A673 (cell line): Measurements from ENCODE around the gene OPRM1. TPM values are rescaled to one million over a fixed set of nuclear protein-coding genes. Genes with fewer than 3 reads are reported as not detected.

ENCODE experiments used
- BruUV-seq: library from RNA; stranded (reverse); fragments of 400-500 nt; replicated peaks from 2 replicates; lab custom pipeline; 2021; lab: Mats Ljungman, UMichigan
- CTCF ChIA-PET: fragments of 300-600 bp; sonication (Branson Sonifier 250); formaldehyde crosslinking; loops from one replicate; lab custom pipeline; 2022; ENCODE audit warnings: antibody characterized with exemption; lab: Charles Lee
- POLR2A ChIA-PET: fragments of 300-600 bp; sonication (Branson Sonifier 250); formaldehyde crosslinking; loops from one replicate; lab custom pipeline; 2022; ENCODE audit warnings: antibody characterized with exemption; ENCODE audit not compliant: low non-redundant PET; lab: Charles Lee
- DNase-seq: peaks from one replicate; pipeline ENCODE4 v3.0.0-alpha.2; 2015; ENCODE audit warnings: low spot score
- H3K27ac ChIP-seq: fragments of 200-600 bp; sonication (generic); 2 replicates; pipeline ENCODE4 v1.5.1; 2016; ENCODE audit warnings: mixed run types, low read depth, mild to moderate bottlenecking, mixed read lengths, antibody characterized with exemption, low read length; ENCODE audit not compliant: poor library complexity, severe bottlenecking
- H3K27me3 ChIP-seq: fragments of 200-600 bp; sonication (generic); replicated peaks from 2 replicates; pipeline ENCODE4 v1.6.1; 2017; ENCODE audit warnings: mixed run types, low read depth, mild to moderate bottlenecking, mixed read lengths, antibody characterized with exemption, low read length; ENCODE audit not compliant: insufficient read depth, poor library complexity
- H3K36me3 ChIP-seq: fragments of 200-600 bp; sonication (generic); 2 replicates; pipeline ENCODE4 v1.6.1; 2016; ENCODE audit warnings: mixed run types, mild to moderate bottlenecking, mixed read lengths, antibody characterized with exemption, low read length; ENCODE audit not compliant: insufficient read depth, poor library complexity, severe bottlenecking
- H3K4me1 ChIP-seq: fragments of 200-600 bp; sonication (generic); 2 replicates; pipeline ENCODE4 v1.6.1; 2017; ENCODE audit warnings: mixed run types, mild to moderate bottlenecking, mixed read lengths, antibody characterized with exemption, low read length; ENCODE audit not compliant: insufficient read depth, poor library complexity, severe bottlenecking
- H3K4me3 ChIP-seq: fragments of 200-600 bp; sonication (generic); 2 replicates; pipeline ENCODE4 v1.5.1; 2016; ENCODE audit warnings: low read depth, mixed run types, mild to moderate bottlenecking, mixed read lengths, low read length; ENCODE audit not compliant: poor library complexity, severe bottlenecking
- H3K9me3 ChIP-seq: fragments of 200-600 bp; sonication (generic); 2 replicates; pipeline ENCODE4 v1.6.1; 2016; ENCODE audit warnings: mixed run types, low read depth, mild to moderate bottlenecking, mixed read lengths, antibody characterized with exemption, low read length; ENCODE audit not compliant: poor library complexity, severe bottlenecking
- CTCF ChIP-seq: fragments of 300-800, 200-600 bp; sonication (generic); conservative IDR thresholded peaks from 2 replicates; pipeline ENCODE4 v1.5.1; 2017; ENCODE audit warnings: low read depth, mild to moderate bottlenecking, antibody characterized with exemption, low read length, moderate library complexity, mixed read lengths
- EZH2 ChIP-seq: fragments of 200-600 bp; sonication (generic); IDR thresholded peaks from 2 replicates; pipeline ENCODE4 v1.6.1; 2017; ENCODE audit warnings: borderline replicate concordance, low read depth, mild to moderate bottlenecking, mixed read lengths, antibody characterized with exemption, low read length; ENCODE audit not compliant: poor library complexity, severe bottlenecking
- intact Hi-C: fragments of 100-400 bp; cut with micrococcal nuclease; formaldehyde crosslinking; loops from one replicate; pipeline ENCODE4 v1.10.0; 2022; ENCODE audit not compliant: unreplicated experiment
- total RNA-seq: library from RNA; stranded (reverse); gene quantifications from 2 replicates; pipeline ENCODE4 v1.2.3, GENCODE V29; 2021

The OPRM1 gene
- total RNA-seq, 1 experiment from 2014 or later = not detected

- no peaks in the 10 kb centered on the region for H3K27me3 ChIP-seq
- no peaks in the 10 kb centered on the region for H3K36me3 ChIP-seq
- H3K27ac ChIP-seq = no peak overlapping the region
- peaks cover 7% of the 10 kb centered on the region for H3K4me1 ChIP-seq
- POLR2A ChIA-PET = no interaction called here
- no peaks in the 10 kb centered on the region for H3K9me3 ChIP-seq
- no peak for DNase-seq
- intact Hi-C loops = no loop called here
- BruUV-seq = no TSS peak
- CTCF ChIA-PET = no interaction called here
- H3K4me3 ChIP-seq = no peak overlapping the region
- no peak for TF ChIP-seq EZH2
- no peak for TF ChIP-seq CTCF
Observed at GRCh38 chr6:154143753-154144152, 104.7 kb downstream of the OPRM1 start.

GRCh38 chr6:154154389-154154967 lies 115.4 kb downstream of the OPRM1 start:
- CTCF ChIA-PET = interaction anchor here (0.6 to 0.7 kb wide), 3 partner anchors 217 to 418 kb away, joined by 3 to 4 read pairs (median 3); no protein-coding TSS in a partner anchor
- Histone ChIP-seq H3K9me3 (no peaks in the 10 kb centered on the region), H3K4me1 (peaks cover 7% of the 10 kb centered on the region), H3K36me3 (no peaks in the 10 kb centered on the region), H3K27me3 (no peaks in the 10 kb centered on the region), H3K27ac (no peak overlapping the region), H3K4me3 (no peak overlapping the region)
- intact Hi-C loops = loop anchor here (2.0 to 10.0 kb wide), 6 partner anchors 216 to 1020 kb away; partner anchors contain the start of gene CNKSR3
- DNase-seq = peak; percentile 75
- POLR2A ChIA-PET = no interaction called here
- TF ChIP-seq EZH2 = no peak
- TF ChIP-seq CTCF = peak; percentile 80
- no TSS peak for BruUV-seq

GRCh38 chr6:154156135-154156896 lies 117.3 kb downstream of the OPRM1 start:
- H3K4me3 ChIP-seq = no peak overlapping the region
- TF ChIP-seq EZH2 (no peak), CTCF (peak; percentile 84)
- H3K9me3 ChIP-seq = no peaks in the 10 kb centered on the region
- intact Hi-C loops = loop anchor here (1.0 to 10.0 kb wide), 5 partner anchors 121 to 1018 kb away; partner anchors contain the start of gene CNKSR3
- ChIA-PET CTCF (interaction anchor here (1.4 kb wide), 1 partner anchor 121 kb away, joined by 5 read pairs; no protein-coding TSS in a partner anchor), POLR2A (no interaction called here)
- H3K36me3 ChIP-seq = no peaks in the 10 kb centered on the region
- DNase-seq = peak; percentile 70
- peaks cover 7% of the 10 kb centered on the region for H3K4me1 ChIP-seq
- H3K27me3 ChIP-seq = no peaks in the 10 kb centered on the region
- BruUV-seq = no TSS peak
- no peak overlapping the region for H3K27ac ChIP-seq
